Adipose tissue (tissue), 3 donors: ENCODE data around the gene NCCRP1. TPM values are rescaled to one million over a fixed set of nuclear protein-coding genes. Genes with fewer than 3 reads are reported as not detected.

Experiments
- H3K27ac ChIP-seq: one replicate; pipeline ENCODE4 v1.5.1; 2013; ENCODE audit warnings: low read depth, low read length
- WGBS, 3 donors: extraction: QIAGEN DNeasy Blood & Tissue Kit; methylation state at CpG; one replicate each; pipeline ENCODE4 v1.1.7; 2013; 5-methylcytosine and 5-hydroxymethylcytosine counted together
- polyA plus RNA-seq, 3 donors: library from polyadenylated mRNA; stranded (reverse); fragments of 200-250 nt; gene quantifications; one replicate each; pipeline ENCODE4 v1.2.3, GENCODE V29; 2013
- donor health status: healthy with polysubstance abuse.
- donor health status: Bipolar disorder and iron deficiency.
- donor health status: healthy.

Gene NCCRP1
- 1 to 10 TPM in 1 of 3 donors, under 1 TPM in 1, not detected in 1; 0.40 to 2.4 TPM for polyA plus RNA-seq

GRCh38 chr19:39196860-39197562, at the start of gene NCCRP1:
TSS of gene NCCRP1 (plus strand) at chr19:39196964. CDS start at chr19:39196983, 19 bp downstream.
- WGBS, 3 donors: 1 to 6% (median 5%) methylated on average over 37 to 51 of the region's 51 CpGs
- H3K27ac ChIP-seq: no peak within 1 kb of the TSS

GRCh38 chr19:39147480-39147879, 49.3 kb upstream of the NCCRP1 start:
- 92 to 96% (median 93%) methylated on average over 3 of the region's 3 CpGs for WGBS, 3 donors
- no peak overlapping the region for H3K27ac ChIP-seq

GRCh38 chr19:39148939-39149529, 47.7 kb upstream of the NCCRP1 start:
- 93 to 95% (median 94%) methylated on average over 10 of the region's 10 CpGs for WGBS, 3 donors
- H3K27ac ChIP-seq: no peak overlapping the region

- no peak overlapping the region for H3K27ac ChIP-seq
- 87 to 93% (median 92%) methylated on average over 8 of the region's 8 CpGs for whole genome bisulfite sequencing, 3 donors
Observed at GRCh38 chr19:39150235-39150634, 46.5 kb upstream of the NCCRP1 start.

GRCh38 chr19:39150807-39151600, 45.8 kb upstream of the NCCRP1 start:
- no peak overlapping the region for H3K27ac ChIP-seq
- 72 to 85% (median 84%) methylated on average over 26 of the region's 26 CpGs for WGBS, 3 donors

- 94 to 95% (median 94%) methylated on average over 10 of the region's 10 CpGs for WGBS, 3 donors
- no peak overlapping the region for H3K27ac ChIP-seq
Observed at GRCh38 chr19:39152066-39152465, 44.7 kb upstream of the NCCRP1 start.

GRCh38 chr19:39154100-39154628, 42.6 kb upstream of the NCCRP1 start:
- no peak overlapping the region for H3K27ac ChIP-seq
- WGBS, 3 donors: 48 to 85% (median 82%) methylated on average over 13 of the region's 13 CpGs

GRCh38 chr19:39154629-39155100, 42.1 kb upstream of the NCCRP1 start:
- H3K27ac ChIP-seq: no peak overlapping the region
- WGBS, 3 donors: 23 to 64% (median 62%) methylated on average over 11 of the region's 11 CpGs

GRCh38 chr19:39155114-39155700, 41.6 kb upstream of the NCCRP1 start:
- 48 to 88% (median 88%) methylated on average over 10 to 11 of the region's 11 CpGs for WGBS, 3 donors
- H3K27ac ChIP-seq: no peak overlapping the region

GRCh38 chr19:39155741-39156140, 41.0 kb upstream of the NCCRP1 start:
- no peak overlapping the region for H3K27ac ChIP-seq
- 52 to 88% (median 80%) methylated on average over 15 of the region's 15 CpGs for WGBS, 3 donors

GRCh38 chr19:39156326-39157230, 40.2 kb upstream of the NCCRP1 start:
- 22 to 59% (median 43%) methylated on average over 17 to 24 of the region's 24 CpGs for WGBS, 3 donors
- H3K27ac ChIP-seq: no peak overlapping the region

- WGBS, 3 donors: 53 to 77% (median 74%) methylated on average over 23 of the region's 23 CpGs
- no peak overlapping the region for H3K27ac ChIP-seq
Observed at GRCh38 chr19:39157275-39157996, 39.3 kb upstream of the NCCRP1 start.

GRCh38 chr19:39157997-39158389, 38.8 kb upstream of the NCCRP1 start:
- WGBS, 3 donors: 88 to 94% (median 93%) methylated on average over 15 of the region's 15 CpGs
- H3K27ac ChIP-seq: no peak overlapping the region

- H3K27ac ChIP-seq: no peak overlapping the region
- 64 to 88% (median 88%) methylated on average over 12 of the region's 12 CpGs for WGBS, 3 donors
Observed at GRCh38 chr19:39158646-39159260, 38.0 kb upstream of the NCCRP1 start.

GRCh38 chr19:39160523-39160861, 36.3 kb upstream of the NCCRP1 start:
- WGBS, 3 donors: 13 to 42% (median 38%) methylated on average over 8 of the region's 8 CpGs
- no peak overlapping the region for H3K27ac ChIP-seq

GRCh38 chr19:39160889-39161672, 35.7 kb upstream of the NCCRP1 start:
- WGBS, 3 donors: 75 to 76% (median 76%) methylated on average over 21 of the region's 21 CpGs

More at GRCh38 chr19:39160889-39161672, 35.7 kb upstream of the NCCRP1 start:
- no peak overlapping the region for H3K27ac ChIP-seq
